K562 (cell line): ENCODE results near the gene UBQLN2. TPM values are rescaled to one million over a fixed set of nuclear protein-coding genes. Genes with fewer than 3 reads are reported as not detected.

ENCODE experiments used
- CBFA2T2 ChIP-seq: fragments of 450-650 bp; conservative IDR thresholded peaks from 2 replicates; pipeline ENCODE4 v1.6.1; 2017; ENCODE audit warnings: mild to moderate bottlenecking
- CBX5 ChIP-seq: IDR thresholded peaks from 2 replicates; pipeline ENCODE4 v1.6.1; 2014; ENCODE audit warnings: low read depth, borderline replicate concordance
- CHD2 ChIP-seq: IDR thresholded peaks from 2 replicates; pipeline ENCODE4 v1.6.1; 2011; ENCODE audit warnings: low read depth, low read length
- EZH2 ChIP-seq: IDR thresholded peaks from 2 replicates; pipeline ENCODE4 v1.6.1; 2012; ENCODE audit warnings: low read depth, mild to moderate bottlenecking, inconsistent platforms, low read length, borderline replicate concordance
- KLF1 ChIP-seq: fragments of 450-650 bp; IDR thresholded peaks from 2 replicates; pipeline ENCODE4 v1.6.1; 2016; ENCODE audit warnings: missing genetic modification characterization, missing compliant biosample characterization
- MTF1 ChIP-seq: fragments of 250-450 bp; sonication (Bioruptor Pico); IDR thresholded peaks from 2 replicates; pipeline ENCODE4 v1.9.0; 2021; ENCODE audit warnings: moderate library complexity, mild to moderate bottlenecking, inconsistent platforms, borderline replicate concordance
- NFATC3 ChIP-seq: fragments of 450-650 bp; IDR thresholded peaks from 2 replicates; pipeline ENCODE4 v1.6.1; 2017; ENCODE audit warnings: mild to moderate bottlenecking
- SPI1 ChIP-seq: IDR thresholded peaks from 2 replicates; pipeline ENCODE4 v1.6.1; 2011; ENCODE audit warnings: low read depth, low read length, control low read depth, borderline replicate concordance
- TCF7 ChIP-seq: sonication (generic); IDR thresholded peaks from 2 replicates; pipeline ENCODE4 v1.6.1; 2016; ENCODE audit warnings: antibody characterized with exemption, borderline replicate concordance
- ZNF134 ChIP-seq: fragments of 250-450 bp; sonication (Bioruptor Pico); conservative IDR thresholded peaks from 2 replicates; pipeline ENCODE4 v1.4.0; 2020
- ZNF143 ChIP-seq: sonication (generic); formaldehyde crosslinking; IDR thresholded peaks from 2 replicates; pipeline ENCODE4 v1.9.0; 2022; ENCODE audit warnings: mild to moderate bottlenecking, missing genetic modification reagents
- ZNF23 ChIP-seq: fragments of 250-450 bp; sonication (Bioruptor Pico); IDR thresholded peaks from 2 replicates; pipeline ENCODE4 v1.4.0; 2020; ENCODE audit warnings: mild to moderate bottlenecking
- polyA plus RNA-seq, 8 experiments: library from polyadenylated mRNA; depleted of rRNA in 4 of 8; stranded (reverse) in 5 of 8; unstranded in 3 of 8; fragments of >200 nt; fragmentation: Nextera tagmentation in 2 of 8; fragmentation: Illumina TruSeq in 1 of 8; extraction: Ambion mirVana in 2 of 8; extraction: Trizol in 1 of 8; gene quantifications; 2 replicates each; pipeline versions ENCODE4 v1.2.1 to v1.2.3, GENCODE V29; 2011 to 2014; ENCODE audit warnings: inconsistent platforms in 1 of 8, missing spikeins in 1 of 8
- total RNA-seq, 7 experiments: library from RNA; depleted of rRNA in 6 of 7; stranded (reverse); fragments of >200 nt in 6 of 7; fragmentation: Illumina TruSeq in 2 of 7; extraction: Trizol in 2 of 7; gene quantifications; 2 replicates each; pipeline versions ENCODE4 v1.2.1 to v1.2.3, GENCODE V29; 2011 to 2021; ENCODE audit warnings: low replicate concordance in 1 of 7
- TF ChIP-seq, protein P1 (sequence below): sonication (generic); formaldehyde crosslinking; IDR thresholded peaks from 2 replicates; pipeline ENCODE4 v1.8.1; 2023; ENCODE audit warnings: missing genetic modification reagents, mild to moderate bottlenecking, borderline replicate concordance
- TF ChIP-seq, protein P2 (sequence below): sonication (generic); formaldehyde crosslinking; IDR thresholded peaks from 2 replicates; pipeline ENCODE4 v1.8.1; 2023; ENCODE audit warnings: mild to moderate bottlenecking, missing genetic modification reagents
- TF ChIP-seq, protein P3 (sequence below): fragments of 250-450 bp; sonication (Bioruptor Pico); IDR thresholded peaks from 2 replicates; pipeline ENCODE4 v1.5.0; 2021; ENCODE audit warnings: mild to moderate bottlenecking, borderline replicate concordance
- TF ChIP-seq, protein P4 (sequence below): conservative IDR thresholded peaks from 2 replicates; pipeline ENCODE4 v1.6.1; 2011; ENCODE audit warnings: low read depth, mild to moderate bottlenecking, low read length; ENCODE audit not compliant: control insufficient read depth

Gene UBQLN2
- total and polyA plus RNA-seq, 9 of the 15 experiments (the other 6 are each of a cell fraction or from before 2014, with no cell fraction given), result 1.5 to 17.9 (median 5.7) TPM

DNA sequence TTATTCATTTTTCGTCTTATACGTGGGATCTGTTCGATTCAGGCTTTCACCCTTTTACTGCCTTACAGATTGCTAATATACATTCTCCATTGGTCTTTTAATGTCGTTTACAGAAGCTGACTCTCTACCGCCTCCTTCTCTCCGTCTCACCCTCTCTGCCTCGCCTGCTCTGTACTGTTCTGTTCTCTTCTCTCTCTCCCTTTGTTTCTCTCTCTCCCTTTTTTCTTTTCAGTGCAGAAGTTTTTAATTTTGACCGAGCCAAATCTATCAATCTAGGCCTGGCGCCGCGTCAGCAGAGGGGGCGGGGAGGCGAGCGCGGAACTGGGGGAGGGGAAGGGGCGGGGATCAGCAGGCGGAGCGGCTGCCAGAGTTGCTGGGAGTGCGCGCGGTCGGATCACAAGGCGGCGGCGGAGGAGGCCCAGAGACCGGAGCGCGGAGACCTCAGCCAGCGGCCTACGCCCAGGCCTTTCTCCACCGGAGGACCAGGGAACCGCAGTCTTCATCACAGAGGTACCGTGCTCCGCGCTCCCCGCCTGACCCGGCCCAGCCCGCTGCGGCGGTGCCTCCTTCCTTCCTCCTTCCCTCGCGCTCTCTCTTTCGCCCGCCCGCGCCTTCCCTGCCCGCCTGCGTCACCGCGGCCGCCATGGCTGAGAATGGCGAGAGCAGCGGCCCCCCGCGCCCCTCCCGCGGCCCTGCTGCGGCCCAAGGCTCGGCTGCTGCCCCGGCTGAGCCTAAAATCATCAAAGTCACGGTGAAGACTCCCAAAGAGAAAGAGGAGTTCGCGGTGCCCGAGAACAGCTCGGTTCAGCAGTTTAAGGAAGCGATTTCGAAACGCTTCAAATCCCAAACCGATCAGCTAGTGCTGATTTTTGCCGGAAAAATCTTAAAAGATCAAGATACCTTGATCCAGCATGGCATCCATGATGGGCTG is at the start of gene UBQLN2 (continued):
- TF ChIP-seq, protein P1, sequence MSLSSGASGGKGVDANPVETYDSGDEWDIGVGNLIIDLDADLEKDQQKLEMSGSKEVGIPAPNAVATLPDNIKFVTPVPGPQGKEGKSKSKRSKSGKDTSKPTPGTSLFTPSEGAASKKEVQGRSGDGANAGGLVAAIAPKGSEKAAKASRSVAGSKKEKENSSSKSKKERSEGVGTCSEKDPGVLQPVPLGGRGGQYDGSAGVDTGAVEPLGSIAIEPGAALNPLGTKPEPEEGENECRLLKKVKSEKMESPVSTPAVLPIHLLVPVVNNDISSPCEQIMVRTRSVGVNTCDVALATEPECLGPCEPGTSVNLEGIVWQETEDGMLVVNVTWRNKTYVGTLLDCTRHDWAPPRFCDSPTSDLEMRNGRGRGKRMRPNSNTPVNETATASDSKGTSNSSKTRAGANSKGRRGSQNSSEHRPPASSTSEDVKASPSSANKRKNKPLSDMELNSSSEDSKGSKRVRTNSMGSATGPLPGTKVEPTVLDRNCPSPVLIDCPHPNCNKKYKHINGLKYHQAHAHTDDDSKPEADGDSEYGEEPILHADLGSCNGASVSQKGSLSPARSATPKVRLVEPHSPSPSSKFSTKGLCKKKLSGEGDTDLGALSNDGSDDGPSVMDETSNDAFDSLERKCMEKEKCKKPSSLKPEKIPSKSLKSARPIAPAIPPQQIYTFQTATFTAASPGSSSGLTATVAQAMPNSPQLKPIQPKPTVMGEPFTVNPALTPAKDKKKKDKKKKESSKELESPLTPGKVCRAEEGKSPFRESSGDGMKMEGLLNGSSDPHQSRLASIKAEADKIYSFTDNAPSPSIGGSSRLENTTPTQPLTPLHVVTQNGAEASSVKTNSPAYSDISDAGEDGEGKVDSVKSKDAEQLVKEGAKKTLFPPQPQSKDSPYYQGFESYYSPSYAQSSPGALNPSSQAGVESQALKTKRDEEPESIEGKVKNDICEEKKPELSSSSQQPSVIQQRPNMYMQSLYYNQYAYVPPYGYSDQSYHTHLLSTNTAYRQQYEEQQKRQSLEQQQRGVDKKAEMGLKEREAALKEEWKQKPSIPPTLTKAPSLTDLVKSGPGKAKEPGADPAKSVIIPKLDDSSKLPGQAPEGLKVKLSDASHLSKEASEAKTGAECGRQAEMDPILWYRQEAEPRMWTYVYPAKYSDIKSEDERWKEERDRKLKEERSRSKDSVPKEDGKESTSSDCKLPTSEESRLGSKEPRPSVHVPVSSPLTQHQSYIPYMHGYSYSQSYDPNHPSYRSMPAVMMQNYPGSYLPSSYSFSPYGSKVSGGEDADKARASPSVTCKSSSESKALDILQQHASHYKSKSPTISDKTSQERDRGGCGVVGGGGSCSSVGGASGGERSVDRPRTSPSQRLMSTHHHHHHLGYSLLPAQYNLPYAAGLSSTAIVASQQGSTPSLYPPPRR, result no peak
- TF ChIP-seq MTF1 (no peak), TCF7 (no peak), CHD2 (no peak), ZNF143 (no peak), EZH2 (no peak), NFATC3 (no peak), KLF1 (tag) (no peak), ZNF23 (CRISPR knock-in tag) (no peak), CBFA2T2 (no peak), SPI1 (no peak), ZNF134 (no peak), CBX5 (no peak)
- TF ChIP-seq, protein P2, sequence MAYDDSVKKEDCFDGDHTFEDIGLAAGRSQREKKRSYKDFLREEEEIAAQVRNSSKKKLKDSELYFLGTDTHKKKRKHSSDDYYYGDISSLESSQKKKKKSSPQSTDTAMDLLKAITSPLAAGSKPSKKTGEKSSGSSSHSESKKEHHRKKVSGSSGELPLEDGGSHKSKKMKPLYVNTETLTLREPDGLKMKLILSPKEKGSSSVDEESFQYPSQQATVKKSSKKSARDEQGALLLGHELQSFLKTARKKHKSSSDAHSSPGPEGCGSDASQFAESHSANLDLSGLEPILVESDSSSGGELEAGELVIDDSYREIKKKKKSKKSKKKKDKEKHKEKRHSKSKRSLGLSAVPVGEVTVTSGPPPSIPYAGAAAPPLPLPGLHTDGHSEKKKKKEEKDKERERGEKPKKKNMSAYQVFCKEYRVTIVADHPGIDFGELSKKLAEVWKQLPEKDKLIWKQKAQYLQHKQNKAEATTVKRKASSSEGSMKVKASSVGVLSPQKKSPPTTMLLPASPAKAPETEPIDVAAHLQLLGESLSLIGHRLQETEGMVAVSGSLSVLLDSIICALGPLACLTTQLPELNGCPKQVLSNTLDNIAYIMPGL, result no peak
- TF ChIP-seq, protein P3, sequence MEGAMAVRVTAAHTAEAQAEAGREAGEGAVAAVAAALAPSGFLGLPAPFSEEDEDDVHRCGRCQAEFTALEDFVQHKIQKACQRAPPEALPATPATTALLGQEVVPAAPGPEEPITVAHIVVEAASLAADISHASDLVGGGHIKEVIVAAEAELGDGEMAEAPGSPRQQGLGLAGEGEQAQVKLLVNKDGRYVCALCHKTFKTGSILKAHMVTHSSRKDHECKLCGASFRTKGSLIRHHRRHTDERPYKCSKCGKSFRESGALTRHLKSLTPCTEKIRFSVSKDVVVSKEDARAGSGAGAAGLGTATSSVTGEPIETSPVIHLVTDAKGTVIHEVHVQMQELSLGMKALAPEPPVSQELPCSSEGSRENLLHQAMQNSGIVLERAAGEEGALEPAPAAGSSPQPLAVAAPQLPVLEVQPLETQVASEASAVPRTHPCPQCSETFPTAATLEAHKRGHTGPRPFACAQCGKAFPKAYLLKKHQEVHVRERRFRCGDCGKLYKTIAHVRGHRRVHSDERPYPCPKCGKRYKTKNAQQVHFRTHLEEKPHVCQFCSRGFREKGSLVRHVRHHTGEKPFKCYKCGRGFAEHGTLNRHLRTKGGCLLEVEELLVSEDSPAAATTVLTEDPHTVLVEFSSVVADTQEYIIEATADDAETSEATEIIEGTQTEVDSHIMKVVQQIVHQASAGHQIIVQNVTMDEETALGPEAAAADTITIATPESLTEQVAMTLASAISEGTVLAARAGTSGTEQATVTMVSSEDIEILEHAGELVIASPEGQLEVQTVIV, result no peak
- TF ChIP-seq, protein P4, sequence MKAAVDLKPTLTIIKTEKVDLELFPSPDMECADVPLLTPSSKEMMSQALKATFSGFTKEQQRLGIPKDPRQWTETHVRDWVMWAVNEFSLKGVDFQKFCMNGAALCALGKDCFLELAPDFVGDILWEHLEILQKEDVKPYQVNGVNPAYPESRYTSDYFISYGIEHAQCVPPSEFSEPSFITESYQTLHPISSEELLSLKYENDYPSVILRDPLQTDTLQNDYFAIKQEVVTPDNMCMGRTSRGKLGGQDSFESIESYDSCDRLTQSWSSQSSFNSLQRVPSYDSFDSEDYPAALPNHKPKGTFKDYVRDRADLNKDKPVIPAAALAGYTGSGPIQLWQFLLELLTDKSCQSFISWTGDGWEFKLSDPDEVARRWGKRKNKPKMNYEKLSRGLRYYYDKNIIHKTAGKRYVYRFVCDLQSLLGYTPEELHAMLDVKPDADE, result no peak
